Muscle layer of colon (tissue), 2 donors: ENCODE data around the gene UGT1A9.
"Not testable (repeated sequence)": the region's sequence is repeated elsewhere in the genome, so short reads cannot be mapped to it uniquely, and the experiment has no call there.

ENCODE experiments used
- H3K27ac ChIP-seq: one replicate; pipeline ENCODE4 v1.7.0; 2013; ENCODE audit warnings: low read depth, mild to moderate bottlenecking, low read length, moderate library complexity
- H3K27me3 ChIP-seq, 2 donors: one replicate each; pipeline ENCODE4 v1.7.0; 2013; ENCODE audit warnings: low read length in 2 of 2, mild to moderate bottlenecking in 2 of 2; ENCODE audit not compliant: insufficient read depth in 2 of 2, control insufficient read depth in 1 of 2
- H3K36me3 ChIP-seq: one replicate; pipeline ENCODE4 v1.7.0; 2013; ENCODE audit warnings: mild to moderate bottlenecking, low read length; ENCODE audit not compliant: insufficient read depth
- H3K4me1 ChIP-seq: one replicate; pipeline ENCODE4 v1.7.0; 2013; ENCODE audit warnings: mild to moderate bottlenecking, low read length; ENCODE audit not compliant: insufficient read depth
- H3K4me3 ChIP-seq, 2 donors: one replicate each; pipeline ENCODE4 v1.7.0; 2013; ENCODE audit warnings: low read length in 2 of 2, low read depth in 1 of 2, mild to moderate bottlenecking in 1 of 2, moderate library complexity in 1 of 2
- H3K9ac ChIP-seq: one replicate; pipeline ENCODE4 v1.7.0; 2013; ENCODE audit warnings: low read length
- H3K9me3 ChIP-seq: one replicate; pipeline ENCODE4 v1.7.0; 2013; ENCODE audit warnings: mild to moderate bottlenecking, low read length
- donor health status: abdominal sarcoma.
- donor health status: Adenocarcinoma of cecum.

The UGT1A9 gene

GRCh38 chr2:233671290-233672161, at the start of gene UGT1A9:
UGT1A9 (plus strand) TSS chr2:233671898; CDS start chr2:233671935, 37 bp downstream.
- H3K9me3 ChIP-seq: no peaks in the 10 kb centered on the region
- no peaks in the 10 kb centered on the region for H3K27me3 ChIP-seq
- H3K27ac ChIP-seq: no peak within 1 kb of the TSS
- H3K36me3 ChIP-seq: no peaks in the 10 kb centered on the region
- H3K4me3 ChIP-seq: no peak within 1 kb of the TSS
- H3K4me1 ChIP-seq: no peaks in the 10 kb centered on the region
- H3K9ac ChIP-seq: no peak within 1 kb of the TSS

- Histone ChIP-seq H3K4me3 (no peak overlapping the region), H3K36me3 (no peaks in the 10 kb centered on the region), H3K4me1 (no peaks in the 10 kb centered on the region), H3K27ac (no peak overlapping the region), H3K9ac (no peak overlapping the region), H3K9me3 (no peaks in the 10 kb centered on the region), H3K27me3 (no peaks in the 10 kb centered on the region)
Measured at GRCh38 chr2:233627331-233628025, 44.2 kb upstream of the UGT1A9 start.

- H3K9me3 ChIP-seq, H3K9ac ChIP-seq, H3K27ac ChIP-seq, H3K36me3 ChIP-seq, H3K4me1 ChIP-seq, H3K4me3 ChIP-seq, H3K27me3 ChIP-seq: not testable (repeated sequence)
Measured at GRCh38 chr2:233636306-233636705, 35.4 kb upstream of the UGT1A9 start, which contains the start of gene UGT1A10. UGT1A10 (plus strand) TSS chr2:233636448; CDS start chr2:233636523, 75 bp downstream.

- Histone ChIP-seq H3K27me3 (no peaks in the 10 kb centered on the region), H3K9ac (no peak overlapping the region), H3K36me3 (no peaks in the 10 kb centered on the region), H3K27ac (no peak overlapping the region), H3K4me1 (no peaks in the 10 kb centered on the region), H3K4me3 (no peak overlapping the region), H3K9me3 (no peaks in the 10 kb centered on the region)
Measured at GRCh38 chr2:233638836-233639235, 32.9 kb upstream of the UGT1A9 start.

GRCh38 chr2:233639860-233640259, 31.8 kb upstream of the UGT1A9 start:
- Histone ChIP-seq H3K27me3 (no peaks in the 10 kb centered on the region), H3K9ac (no peak overlapping the region), H3K9me3 (no peaks in the 10 kb centered on the region), H3K27ac (no peak overlapping the region), H3K36me3 (no peaks in the 10 kb centered on the region), H3K4me1 (no peaks in the 10 kb centered on the region), H3K4me3 (no peak overlapping the region)

GRCh38 chr2:233643128-233643527, 28.6 kb upstream of the UGT1A9 start:
- Histone ChIP-seq H3K9ac (no peak overlapping the region), H3K27ac (no peak overlapping the region), H3K4me1 (no peaks in the 10 kb centered on the region), H3K4me3 (no peak overlapping the region), H3K27me3 (no peaks in the 10 kb centered on the region), H3K36me3 (no peaks in the 10 kb centered on the region), H3K9me3 (no peaks in the 10 kb centered on the region)

GRCh38 chr2:233646033-233646432, 25.7 kb upstream of the UGT1A9 start:
- H3K4me1 ChIP-seq, H3K27ac ChIP-seq, H3K9me3 ChIP-seq: not testable (repeated sequence)

GRCh38 chr2:233650981-233651380, 20.7 kb upstream of the UGT1A9 start:
- Histone ChIP-seq H3K27ac (no peak overlapping the region), H3K27me3 (no peaks in the 10 kb centered on the region), H3K9ac (no peak overlapping the region), H3K9me3 (no peaks in the 10 kb centered on the region), H3K36me3 (no peaks in the 10 kb centered on the region), H3K4me1 (no peaks in the 10 kb centered on the region), H3K4me3 (no peak overlapping the region)

More at GRCh38 chr2:233646033-233646432, 25.7 kb upstream of the UGT1A9 start:
- not testable (repeated sequence) for H3K27me3 ChIP-seq, H3K9ac ChIP-seq, H3K36me3 ChIP-seq, H3K4me3 ChIP-seq

- H3K4me3 ChIP-seq: no peak overlapping the region
- H3K27me3 ChIP-seq: no peaks in the 10 kb centered on the region
- H3K27ac ChIP-seq: no peak overlapping the region
- no peak overlapping the region for H3K9ac ChIP-seq
- no peaks in the 10 kb centered on the region for H3K4me1 ChIP-seq
- H3K9me3 ChIP-seq: no peaks in the 10 kb centered on the region
- H3K36me3 ChIP-seq: no peaks in the 10 kb centered on the region
Measured at GRCh38 chr2:233651430-233651829, 20.3 kb upstream of the UGT1A9 start.

- H3K4me3 ChIP-seq: no peak overlapping the region
- H3K36me3 ChIP-seq: no peaks in the 10 kb centered on the region
- H3K4me1 ChIP-seq: no peaks in the 10 kb centered on the region
- no peaks in the 10 kb centered on the region for H3K9me3 ChIP-seq
- no peak overlapping the region for H3K27ac ChIP-seq
- H3K27me3 ChIP-seq: no peaks in the 10 kb centered on the region
- H3K9ac ChIP-seq: no peak overlapping the region
Measured at GRCh38 chr2:233654501-233654900, 17.2 kb upstream of the UGT1A9 start.

GRCh38 chr2:233655043-233655442, 16.7 kb upstream of the UGT1A9 start:
- H3K4me3 ChIP-seq: no peak overlapping the region
- H3K9ac ChIP-seq: no peak overlapping the region
- H3K27ac ChIP-seq: no peak overlapping the region
- no peaks in the 10 kb centered on the region for H3K36me3 ChIP-seq
- no peaks in the 10 kb centered on the region for H3K9me3 ChIP-seq
- no peaks in the 10 kb centered on the region for H3K27me3 ChIP-seq
- no peaks in the 10 kb centered on the region for H3K4me1 ChIP-seq
